HG03097 (cell line): ENCODE results near the gene PHACTR3.

Source experiments
- ATAC-seq: cut with Tn5 transposase; IDR thresholded peaks from one replicate; pipeline ENCODE4 v1.9.1; 2021; ENCODE audit not compliant: unreplicated experiment, low FRiP score

Gene PHACTR3

DNA sequence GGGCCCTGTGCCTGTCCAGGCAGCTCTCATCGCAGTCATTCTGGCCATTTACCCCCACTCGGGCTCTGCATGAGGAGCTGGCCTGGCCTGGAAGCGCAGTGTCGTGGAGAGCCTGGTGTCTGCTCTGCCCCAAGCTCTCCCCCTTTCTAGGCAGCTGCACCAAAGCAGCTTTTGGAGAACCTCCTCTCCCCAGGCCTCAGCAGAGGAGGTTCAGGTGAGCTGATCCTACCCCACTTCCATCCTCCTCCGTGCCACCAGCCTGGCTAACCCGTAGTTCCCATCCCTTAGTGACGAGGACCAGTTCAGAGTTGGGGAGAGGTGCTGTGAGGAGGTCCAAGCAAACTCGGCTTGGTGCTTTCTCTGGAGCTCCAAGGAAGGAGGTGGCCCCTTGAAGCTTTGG lies 30.5 kb upstream of the PHACTR3 start:
- ATAC-seq, result no peak

DNA sequence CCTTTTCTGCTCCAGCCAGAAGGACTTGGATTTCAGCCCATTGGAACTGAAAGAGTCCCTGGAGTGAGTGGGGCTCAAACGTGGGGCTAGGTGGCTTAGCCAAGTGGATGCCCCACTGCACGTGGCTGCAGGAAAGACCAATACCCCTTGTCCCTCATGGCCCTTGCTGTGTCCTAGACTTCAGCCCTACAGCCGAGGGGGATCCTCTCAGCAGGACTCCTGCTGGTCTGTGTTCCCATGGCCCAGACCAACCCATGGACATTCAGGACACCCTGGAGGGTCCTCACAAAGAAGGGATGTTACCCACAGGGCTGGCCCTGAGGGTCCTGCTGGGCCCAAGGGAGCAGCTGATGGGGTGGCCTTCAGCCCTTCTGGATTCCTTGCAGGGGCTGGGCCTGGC lies 30.0 kb upstream of the PHACTR3 start:
- no peak for ATAC-seq

DNA sequence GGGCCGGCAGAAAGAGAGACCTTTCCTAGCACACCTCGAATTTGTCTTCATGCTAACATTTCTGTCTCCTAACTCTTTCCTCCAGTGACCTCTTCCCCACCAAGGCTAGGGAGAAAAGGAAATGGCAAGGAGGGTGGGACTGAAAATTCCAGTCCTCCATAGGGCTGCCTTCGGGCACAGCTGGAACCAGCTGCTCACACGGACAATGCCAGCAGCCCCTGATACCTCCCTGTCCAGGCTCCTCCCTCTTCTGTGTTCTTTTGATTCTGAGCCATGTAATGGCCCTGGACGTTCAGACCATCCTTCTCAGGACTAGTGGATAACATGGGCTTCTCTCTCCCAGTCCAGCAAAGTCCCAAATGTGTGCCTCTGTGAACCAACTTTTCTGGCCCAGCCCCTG lies 29.1 kb upstream of the PHACTR3 start:
- no peak for ATAC-seq

DNA sequence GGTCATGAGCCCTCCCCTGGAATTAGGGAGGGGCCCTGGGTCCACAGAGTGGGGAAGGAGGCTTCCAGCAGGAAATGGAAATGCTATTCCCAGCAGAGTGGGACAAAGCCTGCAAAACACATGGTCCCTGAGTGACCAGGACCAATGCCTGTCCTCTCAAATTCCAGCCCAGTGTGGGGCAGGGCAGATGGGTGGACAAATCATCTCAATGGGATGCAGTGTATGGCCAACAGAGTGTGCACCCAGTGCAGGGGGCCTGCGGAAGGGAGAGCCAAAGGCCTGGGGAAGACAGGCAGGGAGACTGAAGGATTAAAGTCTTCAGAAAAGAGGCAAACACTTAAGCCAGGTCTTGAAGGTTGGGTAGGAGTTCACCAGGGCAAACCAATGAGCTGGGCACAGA lies 28.7 kb upstream of the PHACTR3 start:
- ATAC-seq, result no peak

DNA sequence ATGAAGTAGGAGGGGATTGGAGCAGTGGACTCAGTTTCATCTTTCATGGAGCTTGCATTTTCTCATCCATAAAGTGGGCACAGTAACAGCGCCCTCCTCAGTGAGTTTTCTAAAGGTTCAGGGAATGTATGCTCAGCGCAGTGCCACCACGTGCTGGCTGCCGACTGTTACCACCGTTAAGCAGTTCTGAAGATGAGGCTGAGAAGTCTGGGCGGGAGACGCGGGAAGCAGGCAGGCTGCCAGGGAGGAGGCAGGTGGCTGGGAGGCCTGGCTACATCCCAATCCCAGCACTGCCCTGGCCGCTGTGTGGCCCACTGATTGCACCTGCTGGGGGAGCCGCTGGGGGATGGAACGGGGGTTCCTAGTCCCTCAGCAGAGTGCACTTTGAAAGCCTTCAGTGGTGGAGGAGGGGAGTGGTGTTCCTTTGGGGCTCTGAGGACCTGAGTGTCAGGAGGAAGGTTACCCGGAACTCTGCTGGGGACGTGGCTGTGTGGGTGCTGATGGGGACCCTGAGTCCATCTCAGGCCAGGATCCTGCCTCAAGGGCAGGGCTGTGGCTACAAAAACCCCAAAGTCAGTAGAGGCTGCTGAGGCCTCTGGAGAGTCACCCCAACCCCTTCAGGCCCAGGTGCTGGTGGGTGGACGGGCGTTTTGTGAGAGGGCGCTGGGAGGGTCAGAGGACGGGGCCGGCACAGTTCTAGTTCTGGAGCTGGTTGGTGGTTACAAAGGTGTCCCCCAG lies 28.0 kb upstream of the PHACTR3 start:
- no peak for ATAC-seq

DNA sequence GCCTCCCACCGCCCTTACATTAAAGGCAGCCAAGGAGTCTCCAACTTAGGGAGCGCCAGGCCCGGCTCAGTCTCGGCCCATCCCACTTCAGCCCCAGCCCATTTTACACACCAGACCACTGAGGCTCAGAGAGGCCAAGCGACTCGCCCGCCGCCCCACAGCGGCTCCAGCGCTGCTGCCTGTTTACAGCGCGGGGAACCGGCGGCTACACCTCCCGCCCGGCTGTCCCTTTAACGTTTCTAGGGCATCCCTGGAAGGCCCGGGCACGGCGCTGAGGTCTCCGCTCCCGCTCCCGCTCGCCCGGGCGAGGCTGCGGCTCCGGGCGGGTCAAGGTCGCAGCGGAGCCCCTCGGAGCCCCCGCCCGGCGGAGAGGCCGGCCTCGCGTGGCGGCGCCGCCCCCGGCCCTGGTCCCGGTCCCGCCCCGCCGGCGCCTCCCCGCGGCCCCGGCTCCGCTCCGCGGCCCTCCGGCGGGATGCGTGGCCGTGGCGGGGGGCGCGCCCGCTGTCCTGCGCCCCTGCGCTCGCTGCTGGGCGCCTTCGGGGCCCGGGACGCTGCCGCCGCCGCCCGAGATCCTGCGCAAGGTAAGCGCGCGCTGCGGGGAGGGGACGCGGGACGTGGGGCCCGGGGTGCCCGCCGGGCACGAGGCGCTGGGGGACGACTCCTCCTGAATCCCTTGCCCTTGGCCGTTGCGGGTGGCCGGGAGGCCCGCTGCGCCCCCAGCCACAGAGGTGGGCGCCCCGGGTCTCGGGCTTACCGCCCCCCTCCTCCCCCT lies 27.1 kb upstream of the PHACTR3 start:
- no peak for ATAC-seq

DNA sequence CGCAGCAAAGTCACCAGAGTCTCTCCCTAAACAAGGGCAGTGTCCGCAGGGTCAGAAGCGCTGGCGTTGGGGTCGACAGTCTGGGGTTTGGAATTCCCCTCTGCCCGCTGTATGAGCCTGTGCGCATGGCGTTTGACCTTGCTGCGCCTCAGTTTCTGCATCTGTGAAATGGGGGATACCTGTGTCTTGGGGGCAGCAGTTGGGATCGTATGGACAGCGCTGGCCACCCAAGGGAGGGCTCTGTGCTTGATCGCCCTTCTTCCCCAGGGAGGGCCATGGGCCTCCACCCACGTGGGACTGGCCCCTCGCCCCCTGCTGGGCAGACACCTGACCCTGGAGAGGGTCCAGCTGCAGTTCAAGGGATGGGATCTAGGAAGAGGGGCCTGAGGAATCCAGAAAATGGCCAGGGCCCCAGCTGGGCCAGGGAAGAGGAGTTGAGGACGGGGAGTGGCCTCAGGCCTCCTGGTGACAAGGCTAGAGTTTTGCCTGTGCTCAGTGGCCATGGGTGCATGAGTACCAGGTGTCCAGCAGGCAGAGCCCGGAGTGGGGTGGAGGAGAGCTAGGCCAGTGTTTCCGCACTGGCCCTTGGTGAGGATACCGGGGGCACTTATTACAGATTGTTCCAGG lies 26.4 kb upstream of the PHACTR3 start:
- ATAC-seq, result no peak

DNA sequence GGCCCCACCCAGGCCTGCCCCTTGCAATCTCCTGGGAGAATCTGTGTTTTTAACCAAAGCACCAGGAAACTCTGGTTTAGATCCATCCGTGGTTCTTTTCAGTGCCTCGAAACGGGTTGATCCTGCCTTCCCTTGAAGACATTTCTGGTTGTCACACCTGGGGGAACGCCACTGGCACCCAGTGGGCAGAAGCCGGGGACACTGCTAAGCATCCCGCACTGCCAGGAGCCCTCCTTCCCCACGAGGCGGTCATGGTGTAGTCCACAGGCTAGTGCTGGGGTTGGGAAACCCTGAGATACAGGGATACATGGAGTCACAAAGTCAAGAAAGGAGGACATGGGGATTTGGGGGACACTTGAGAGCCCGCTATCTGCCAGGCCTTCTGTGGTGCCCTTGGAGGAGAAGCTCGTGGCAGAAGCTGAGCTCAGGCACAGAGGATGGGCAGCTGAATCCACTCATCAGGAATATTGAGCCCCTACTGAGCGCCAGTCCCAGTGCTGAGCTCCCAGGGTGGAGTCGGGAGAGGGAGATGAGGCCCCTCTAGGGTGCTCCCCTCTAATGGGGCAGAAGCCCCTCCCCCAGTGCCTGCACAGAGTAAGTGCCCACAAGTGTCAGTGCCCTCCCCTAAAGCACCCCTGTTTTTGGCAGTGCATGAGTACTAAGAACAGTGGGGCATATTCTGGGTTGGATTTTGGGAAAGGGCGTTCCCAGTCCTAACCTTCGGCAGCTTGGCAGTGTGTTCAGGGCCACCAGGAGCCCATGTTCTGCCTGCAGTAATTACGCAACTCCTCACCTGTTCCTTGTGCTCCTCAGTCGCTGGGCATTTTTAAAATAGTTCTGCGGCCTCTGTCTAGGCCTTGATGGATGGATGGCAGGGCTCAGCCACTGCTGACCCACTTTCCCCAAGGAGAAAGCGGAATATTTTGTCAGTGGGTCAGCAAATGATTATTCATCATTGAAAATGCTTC lies 25.6 kb upstream of the PHACTR3 start:
- no peak for ATAC-seq

DNA sequence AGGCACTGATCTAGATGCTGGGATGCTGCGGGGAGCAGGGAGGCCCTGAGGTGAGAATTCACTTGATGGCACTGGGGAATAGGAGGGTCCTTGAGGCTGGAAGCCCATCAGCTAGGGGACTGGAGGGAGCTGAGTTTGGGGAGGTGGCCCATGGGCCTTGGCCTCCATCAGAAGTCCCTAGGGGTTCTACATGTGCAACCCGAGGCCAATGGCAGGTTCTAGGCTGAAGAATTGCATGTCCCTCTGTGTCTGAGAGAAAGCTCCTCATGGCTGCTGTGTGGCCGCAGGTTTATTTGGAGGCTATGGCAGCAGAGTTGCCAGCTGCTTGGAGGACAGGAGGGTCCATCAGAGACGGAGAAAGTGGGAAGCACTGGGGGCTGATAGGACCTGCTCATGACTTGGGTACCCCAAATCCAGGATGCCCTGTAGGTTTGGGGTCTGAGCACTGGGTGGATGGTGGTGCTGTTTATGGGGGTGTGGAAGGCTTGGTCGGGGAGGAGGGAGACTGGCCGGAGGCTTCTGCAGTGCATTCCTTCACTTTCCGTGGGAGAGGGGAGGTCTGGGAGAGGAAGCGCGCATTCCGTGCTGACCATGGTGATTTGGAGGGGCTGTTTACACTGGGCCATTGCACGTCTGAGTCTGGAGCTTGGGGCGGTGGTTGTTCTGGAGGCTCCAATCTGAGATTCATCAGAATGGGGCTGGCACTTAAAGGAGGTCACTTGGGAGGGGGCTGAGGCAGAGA lies 24.8 kb upstream of the PHACTR3 start:
- ATAC-seq, result no peak

DNA sequence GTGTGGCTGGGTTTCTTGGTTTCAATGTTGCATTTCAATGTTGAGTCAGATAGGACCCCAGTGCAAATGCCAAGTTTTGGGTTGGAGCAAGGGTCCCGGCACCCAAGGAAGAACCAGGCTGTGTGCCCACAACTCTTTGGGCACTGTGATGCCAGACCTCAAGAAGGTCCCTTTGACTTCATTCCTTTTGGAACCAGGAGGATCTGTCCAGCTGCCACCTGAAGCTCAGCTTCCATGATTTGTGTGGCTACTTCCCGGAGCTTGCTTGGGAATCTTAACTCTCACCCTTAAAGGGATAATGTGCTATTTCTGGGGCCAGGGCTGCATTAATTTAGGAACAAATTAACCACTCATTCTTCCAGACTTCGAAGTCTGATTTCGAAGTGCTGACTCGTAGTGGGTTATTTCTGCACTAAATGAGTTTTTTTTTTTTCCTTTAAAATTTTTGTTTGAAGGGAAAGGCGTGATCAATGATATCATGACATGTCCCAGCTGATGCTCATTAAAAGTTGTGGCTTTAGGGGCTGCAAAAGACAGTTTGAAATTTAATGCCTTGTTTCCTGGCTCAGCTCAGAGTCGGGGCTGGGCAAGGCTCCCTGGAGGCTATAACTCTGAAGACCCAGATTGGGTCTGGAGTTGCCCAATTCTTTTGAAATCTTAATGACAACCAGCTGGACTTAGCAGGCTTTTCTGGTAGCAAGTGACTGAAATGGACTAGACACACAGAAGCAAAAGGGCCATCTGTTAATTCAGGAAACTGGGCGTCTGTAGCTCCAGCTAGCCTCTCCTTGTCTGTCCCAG lies 24.0 kb upstream of the PHACTR3 start:
- ATAC-seq, result no peak

DNA sequence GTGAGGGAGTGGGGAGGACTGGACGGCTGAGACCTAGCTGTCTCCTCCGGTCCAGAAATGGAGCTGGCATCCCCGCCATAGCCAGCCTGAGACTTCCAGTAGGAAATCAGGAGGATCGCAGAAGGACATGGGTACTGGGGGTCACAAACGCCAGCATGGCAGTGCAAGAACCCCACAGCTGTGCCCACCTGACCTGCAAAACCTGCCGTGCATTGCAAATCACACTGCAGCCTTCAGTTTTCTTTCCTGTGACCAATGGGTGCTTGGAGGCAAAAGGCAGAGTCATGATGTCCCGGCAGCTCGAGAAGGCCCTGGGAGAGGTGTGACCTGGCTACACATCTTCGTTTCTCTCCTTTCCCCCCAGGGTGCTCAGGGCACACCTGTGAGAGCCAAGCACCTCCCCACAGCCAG lies 23.3 kb upstream of the PHACTR3 start:
- no peak for ATAC-seq

DNA sequence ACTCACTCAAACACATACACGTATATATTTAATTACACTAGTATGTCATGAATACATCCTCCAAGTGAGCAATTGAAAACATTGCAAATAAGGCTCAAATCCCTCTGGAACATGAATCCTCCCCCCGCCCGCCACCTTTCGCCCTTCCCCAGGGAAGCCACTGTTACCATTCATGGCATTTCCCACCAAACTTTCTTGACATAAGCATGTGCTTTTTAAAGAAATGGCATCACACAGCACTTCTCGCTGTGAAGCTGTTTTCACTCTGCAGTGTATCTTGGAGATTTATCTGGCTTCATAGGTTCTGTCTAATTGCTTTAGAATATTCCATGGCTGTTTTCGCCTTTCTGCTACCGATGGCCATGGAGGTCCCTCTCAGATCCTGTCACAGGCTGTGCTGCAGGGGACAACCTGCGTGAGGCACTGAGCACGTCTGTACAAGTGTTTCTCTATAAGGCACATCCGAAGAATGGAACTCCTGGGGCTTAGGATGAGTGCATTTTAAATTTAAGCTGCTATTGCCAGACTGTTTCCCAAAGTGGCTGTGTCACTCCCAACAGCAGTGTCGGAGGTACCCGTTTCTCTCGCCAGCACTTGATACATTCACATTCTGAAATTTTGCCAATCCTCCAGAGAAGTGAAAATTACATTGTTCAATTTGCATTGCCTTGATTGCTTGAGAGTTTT lies 22.2 kb upstream of the PHACTR3 start:
- no peak for ATAC-seq

DNA sequence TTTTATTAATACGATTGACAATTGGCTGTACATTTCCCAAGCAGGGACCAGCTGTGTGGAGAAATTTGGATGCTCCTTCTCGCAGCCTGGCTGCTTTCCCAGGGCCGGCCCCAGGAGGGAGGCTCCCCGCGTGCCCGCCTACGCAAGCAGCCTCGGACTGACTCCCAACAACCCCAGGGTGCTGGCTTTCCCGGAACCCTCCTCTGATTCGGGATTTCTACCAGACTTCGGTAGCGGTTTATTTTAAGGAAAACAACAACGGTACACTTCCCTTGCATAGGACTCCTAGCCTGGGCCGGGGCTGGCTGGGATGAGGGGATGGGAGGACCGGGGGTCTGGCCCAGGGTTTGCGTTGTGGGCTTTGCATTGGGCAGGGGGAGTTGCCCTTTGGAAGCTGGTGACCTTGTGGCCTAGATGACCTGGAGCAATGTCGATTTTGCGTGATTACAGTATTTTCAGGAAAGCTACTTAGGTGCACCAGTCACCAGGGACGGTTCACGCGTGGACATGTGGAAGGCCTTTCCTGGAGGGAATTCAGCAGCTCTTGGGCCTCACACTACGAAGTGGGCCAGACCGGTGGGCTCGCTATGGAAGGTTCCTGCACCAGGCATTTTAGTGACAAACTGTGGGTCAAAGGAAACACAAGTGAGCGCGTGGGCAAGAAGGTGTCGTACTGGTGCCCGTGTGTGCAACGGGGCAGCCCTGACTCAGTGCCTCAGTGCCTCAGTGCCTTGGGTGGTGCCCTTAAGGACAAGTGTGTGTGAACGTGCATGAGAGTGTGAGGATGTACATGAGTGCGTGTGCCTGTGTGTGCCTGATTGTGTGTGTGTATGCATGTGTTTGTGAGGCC lies 20.7 kb upstream of the PHACTR3 start:
- ATAC-seq, result no peak

DNA sequence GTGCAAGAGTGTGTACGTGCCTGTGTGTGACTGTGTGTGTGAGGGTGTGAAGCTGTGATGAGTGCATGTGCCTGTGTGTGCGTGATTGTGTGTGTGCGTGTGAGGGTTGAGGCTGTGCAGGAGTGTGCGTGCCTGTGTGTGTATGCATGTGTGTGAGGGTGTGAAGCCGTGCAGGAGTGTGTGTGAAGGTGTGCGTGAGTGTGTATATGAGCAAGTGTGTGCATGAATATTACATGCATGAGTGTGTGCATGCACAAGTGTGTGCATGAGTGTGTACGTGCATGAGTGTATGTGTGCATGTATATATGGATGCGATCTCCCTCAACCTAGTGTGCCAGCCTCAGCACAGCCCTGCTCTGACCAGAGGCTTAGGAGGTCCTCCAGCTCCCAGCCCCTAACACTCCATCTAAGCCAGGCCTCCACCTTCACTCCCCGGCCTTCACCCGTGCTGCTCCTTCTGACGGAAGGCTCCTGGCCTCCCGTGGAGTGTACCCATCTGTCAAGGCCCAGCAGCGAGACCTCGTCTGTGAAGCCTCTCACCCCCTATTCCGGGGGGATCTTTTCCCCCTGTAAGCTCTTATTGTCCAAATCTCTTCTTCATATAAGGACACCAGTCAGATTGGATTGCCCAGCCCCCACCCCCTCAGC lies 19.9 kb upstream of the PHACTR3 start:
- ATAC-seq, result no peak

DNA sequence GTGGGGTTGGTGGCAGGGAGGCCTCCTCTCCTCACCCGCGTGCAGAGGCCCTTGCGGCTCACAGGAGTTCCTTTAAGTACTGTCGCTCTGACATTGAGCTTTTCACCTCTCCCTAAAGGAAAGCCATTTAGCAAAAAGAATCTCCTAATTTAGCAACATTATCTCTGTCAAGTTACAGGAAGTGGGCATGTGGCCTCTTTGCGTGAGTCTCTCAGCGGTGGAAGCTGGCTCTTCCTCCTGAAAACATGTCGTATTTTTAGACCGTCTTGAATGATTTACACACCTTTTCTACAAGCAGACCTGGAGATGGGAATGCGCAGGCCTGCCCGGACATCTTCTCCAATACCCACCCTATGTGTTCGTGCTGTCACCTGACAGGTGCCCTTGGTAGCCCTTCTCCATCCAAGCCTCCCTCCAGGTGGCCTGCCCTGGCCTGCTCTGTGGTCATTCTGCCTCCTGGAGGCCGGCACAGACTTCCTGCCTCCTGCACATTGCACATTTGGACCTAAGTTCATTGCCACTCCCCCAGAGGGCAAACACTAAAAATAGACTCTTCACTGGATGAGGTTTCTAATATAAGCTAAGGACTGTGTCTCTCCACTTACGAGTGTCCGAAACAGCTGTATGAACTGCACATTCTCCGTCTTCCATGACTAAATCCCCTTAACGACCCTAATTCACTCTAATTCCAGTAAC lies 18.5 kb upstream of the PHACTR3 start:
- no peak for ATAC-seq

DNA sequence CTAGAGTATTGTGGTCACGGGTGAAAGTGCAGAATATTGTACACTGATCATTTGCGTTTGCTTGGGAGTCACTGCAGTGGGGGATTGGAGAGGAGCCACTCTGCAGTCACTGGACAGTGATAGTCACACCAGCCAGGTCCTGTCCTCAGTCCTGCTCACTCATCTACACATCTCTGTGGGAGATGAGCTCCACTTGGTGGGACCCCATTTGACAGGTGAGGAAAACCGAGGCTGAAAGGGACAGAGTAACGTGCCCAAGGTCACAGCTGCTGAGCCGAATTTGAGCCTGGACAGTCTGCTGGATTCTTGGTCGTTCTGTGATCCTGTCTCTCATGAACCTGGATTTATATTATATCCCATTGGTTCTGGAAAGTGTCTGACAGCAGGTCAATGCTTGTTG lies 17.7 kb upstream of the PHACTR3 start:
- ATAC-seq, result no peak

DNA sequence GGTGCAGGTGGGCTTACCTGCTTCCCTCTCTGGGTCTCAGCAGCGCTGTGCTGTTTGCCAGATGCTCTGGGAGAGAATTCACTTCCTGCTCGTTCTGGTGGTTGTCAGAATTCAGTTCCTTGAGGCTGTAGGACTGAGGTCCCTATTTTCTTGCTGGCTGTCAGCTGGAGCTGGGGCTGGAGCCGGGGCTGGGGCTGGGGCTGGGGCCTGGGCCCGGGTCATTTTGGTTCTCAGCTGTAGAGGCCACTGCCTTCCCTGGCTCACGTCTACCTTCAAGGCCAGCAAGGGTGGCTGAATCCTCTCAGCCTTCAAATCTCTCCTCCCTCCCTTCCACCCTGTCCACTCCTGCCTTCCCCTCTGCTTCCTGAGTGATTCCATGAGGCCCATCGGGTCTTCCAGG lies 16.8 kb upstream of the PHACTR3 start:
- ATAC-seq, result no peak
